Inflammatory macrophage treated with lipopolysaccharide for 1 hour (primary cell): ENCODE results near the gene ABCC4.

Source experiments
- DNase-seq, 2 donors: peaks; one replicate each; pipeline ENCODE4 v3.0.0-alpha.2; 2020 to 2022

ABCC4 gene

DNA sequence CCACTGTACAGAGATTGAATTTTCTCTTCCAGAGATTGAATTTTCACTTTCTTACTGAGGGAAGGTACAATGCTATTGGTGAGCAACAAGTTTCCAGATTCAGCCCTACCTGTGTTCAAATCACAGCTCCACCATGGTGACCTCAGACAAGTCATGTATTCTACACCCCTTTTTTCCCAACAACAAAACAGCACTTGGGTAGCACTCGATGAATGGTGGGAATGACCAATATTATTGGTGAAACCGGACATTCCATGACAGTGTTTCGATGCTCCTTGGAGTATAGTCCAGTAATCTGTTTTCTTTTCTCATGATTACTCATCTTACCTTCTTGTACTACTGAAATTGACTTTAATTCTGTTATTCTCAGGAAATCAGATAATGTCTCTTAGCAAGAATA, 322.7 kb downstream of the ABCC4 start:
- DNase-seq: no peak

DNA sequence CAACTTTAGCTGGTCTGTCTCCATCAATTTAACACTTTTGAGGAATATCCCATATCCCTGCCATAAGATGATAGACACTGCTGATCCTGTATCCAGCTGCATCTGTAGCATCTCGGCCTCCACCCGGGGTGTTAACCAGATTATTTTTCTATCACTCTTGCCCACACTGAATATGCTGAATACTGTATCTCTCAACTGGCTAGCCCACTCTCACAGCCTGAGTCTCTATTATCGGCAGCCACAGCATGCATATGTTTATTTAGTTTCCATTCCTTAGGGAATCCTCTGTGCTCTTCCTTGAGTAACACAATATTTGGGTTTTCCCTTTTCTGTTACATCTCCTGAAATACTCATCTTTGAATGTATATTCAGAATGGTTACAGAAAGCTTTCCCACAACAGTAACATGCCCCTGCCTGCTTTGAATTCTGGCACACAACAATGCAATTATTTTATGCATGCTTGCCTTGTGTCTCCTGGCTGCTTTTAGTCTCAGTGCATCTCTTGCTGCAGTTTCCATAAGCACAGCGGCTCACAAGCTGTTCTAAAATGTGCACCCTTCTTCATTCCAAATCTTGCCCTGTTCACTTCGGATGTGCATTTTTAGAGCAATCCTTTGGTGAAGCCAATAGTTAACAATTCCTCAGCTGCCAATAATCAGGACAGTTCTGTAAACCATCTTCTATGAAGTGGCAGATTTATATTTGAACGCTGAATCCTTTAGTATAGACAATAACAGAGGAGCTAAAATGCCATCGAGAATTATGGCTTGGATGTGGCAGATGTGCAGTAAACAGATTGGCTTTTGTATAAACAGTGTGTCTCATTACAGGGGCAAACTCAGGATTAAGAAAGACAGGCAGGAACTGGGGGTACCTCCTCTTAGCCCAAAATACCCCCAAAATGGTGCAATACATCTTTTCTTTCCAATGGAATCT, 327.0 kb downstream of the ABCC4 start:
- no peak for DNase-seq

DNA sequence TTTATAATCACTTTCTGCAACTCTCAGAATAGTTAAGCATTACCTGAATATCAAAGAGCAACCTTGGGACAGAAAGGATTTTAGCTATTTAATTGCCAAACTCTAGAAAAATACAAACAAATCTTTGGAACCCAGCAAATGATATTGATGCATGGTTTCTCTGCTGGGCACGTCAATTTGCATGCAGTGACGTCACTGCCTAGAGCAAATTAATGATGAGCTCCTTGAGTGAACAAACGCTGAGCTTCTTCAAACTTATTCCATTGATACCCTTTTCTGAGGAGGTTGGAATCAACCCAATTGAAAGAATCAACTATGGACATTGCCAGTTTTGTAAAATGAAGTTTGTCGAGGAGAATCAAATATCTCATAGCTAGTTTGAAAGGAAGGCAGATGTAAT, 329.0 kb downstream of the ABCC4 start:
- no peak for DNase-seq
